NCI-H69 (cell line): Measurements from ENCODE around the gene KDM4B.

Experiments
- DNase-seq: peaks from one replicate; lab custom pipeline; 2025; lab: John Stamatoyannopoulos, UW

KDM4B gene

DNA sequence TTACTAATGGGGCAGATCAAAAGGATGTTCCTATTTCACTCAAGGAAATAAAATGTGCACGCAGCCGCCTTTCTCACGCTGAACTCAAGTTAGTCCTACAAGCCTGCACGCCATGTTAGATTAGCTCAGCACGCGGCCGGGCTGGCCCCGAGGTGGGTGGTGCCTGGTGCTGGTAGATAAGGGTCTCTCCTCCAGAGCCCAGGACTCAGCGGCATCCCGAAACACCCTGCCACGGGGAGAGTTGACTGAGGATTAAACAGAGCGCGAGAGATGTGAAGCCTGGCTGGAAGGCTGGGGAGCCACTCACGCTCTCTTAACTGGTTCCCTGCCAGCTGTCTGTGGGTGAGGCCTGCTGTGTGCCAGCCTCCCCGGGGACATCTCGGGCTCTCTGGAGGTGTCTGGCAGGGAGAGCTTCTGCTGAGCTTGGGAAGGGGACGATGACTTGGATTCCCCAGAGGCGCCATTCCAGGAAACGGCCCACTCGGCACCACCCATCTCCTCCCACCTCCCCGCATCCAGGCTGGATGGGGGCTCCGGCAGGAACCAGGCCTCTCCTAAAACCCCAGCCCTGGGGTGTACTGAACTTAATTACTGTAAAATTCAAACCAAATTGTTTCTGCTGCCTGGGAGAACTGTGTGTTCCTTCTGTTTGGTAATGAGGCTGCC, 122.2 kb downstream of the KDM4B start:
- peak; percentile 80 for DNase-seq

- DNase-seq, result no peak
Observed at GRCh38 chr19:5091684-5092480, 123.0 kb downstream of the KDM4B start.

DNA sequence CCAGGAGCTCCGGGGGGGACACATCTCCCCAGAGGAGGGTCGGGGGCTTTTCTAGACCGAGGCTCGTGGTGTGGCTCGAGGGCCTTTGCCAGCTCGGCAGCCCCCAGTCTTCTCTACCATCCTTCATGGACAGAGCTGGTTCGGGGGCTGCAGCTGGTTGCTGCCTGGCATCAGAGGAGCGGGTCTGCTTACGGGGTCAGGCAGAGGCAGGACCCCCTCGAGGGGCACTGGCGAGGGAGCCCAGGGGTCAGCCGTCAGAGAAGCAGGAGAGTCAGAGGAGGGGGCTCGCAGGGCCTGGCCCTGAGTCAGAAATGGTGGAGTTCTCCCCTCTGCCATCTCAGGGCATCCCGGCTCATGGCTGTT, 123.5 kb downstream of the KDM4B start:
- DNase-seq, result no peak

DNA sequence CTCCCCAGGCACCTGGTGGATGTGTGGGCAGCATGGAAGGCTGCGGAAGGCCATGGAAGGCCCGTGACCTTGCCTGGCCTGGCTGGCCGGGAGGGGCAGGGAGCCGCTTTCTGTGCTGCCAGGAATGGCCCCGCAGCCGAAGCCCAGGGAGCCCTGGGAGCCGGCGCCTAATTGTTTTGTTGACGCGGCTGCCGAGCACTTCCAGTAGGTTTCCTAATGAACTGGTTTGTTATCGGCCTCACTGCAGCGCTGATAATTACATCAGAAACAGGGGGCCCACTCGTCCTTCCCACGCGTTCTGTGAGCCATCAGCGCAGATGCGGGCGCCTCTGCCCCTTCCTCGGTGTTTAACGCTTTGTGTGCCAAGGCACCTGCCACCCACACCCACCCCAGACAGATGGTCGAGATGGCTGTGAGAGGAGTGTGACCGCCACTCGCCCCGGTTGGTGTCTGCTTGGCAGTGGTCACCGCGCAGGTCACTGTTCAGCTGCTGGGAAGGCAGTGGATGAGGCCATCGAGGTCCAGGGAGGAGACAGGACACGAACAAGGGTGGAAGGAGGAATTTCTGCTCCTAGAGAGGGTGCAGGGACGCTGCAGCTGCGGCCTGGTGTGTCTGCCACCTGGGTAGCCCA, 124.5 kb downstream of the KDM4B start:
- peak; percentile 70 for DNase-seq

GRCh38 chr19:5093948-5094718, 125.2 kb downstream of the KDM4B start:
- DNase-seq, result peak; percentile 39

DNA sequence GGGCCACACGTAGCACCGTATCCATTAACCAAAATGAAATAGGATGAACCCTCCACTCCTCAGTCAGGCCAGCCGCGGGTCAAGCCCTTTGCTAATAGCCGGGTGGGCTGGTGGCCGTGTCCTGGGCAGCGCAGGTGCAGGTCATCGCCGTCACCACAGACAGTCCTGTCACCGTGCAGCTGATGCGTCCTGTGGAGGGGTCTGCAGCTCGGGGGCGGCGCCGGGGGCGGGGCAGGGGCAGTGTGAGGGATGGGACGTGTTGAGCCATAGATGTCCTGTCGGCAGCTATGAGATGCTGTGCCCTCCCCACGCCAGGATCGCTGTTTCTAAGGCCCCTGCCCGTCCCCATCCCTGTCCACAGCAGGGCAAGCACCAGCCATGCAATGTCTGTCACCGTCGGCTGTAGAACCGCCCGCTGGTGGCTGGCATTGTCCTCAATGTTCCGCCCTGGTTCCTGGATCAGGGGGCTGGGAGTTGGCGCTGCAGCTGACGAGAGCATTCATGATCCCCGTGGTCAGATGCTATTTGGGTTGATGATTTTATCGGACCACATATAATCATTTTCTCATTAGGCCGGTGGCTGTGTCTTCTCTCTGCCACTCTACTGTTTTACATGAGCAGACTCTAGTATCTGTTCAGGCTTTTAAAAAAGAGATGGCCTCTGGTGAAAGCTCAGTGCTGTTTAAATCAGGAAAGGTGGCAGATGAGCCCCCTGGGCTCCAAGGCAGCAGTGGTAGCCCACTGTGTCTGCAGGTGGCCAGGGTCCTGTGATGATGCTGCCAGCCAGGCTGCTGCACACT, 126.1 kb downstream of the KDM4B start:
- DNase-seq, result no peak

DNA sequence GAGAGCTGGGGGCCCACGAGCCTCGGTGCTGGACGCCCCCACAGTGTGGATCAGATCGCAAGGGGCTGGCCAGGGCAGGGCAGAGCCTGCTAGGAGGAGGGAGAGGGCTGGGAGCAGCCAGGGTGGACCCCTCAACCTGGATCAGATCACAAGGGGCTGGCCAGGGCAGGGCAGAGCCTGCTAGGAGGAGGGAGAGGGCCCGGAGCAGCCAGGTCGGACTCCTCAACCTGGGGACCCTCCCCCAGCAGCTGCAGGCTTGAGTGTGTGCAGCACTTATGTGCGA, 126.6 kb downstream of the KDM4B start:
- no peak for DNase-seq

DNA sequence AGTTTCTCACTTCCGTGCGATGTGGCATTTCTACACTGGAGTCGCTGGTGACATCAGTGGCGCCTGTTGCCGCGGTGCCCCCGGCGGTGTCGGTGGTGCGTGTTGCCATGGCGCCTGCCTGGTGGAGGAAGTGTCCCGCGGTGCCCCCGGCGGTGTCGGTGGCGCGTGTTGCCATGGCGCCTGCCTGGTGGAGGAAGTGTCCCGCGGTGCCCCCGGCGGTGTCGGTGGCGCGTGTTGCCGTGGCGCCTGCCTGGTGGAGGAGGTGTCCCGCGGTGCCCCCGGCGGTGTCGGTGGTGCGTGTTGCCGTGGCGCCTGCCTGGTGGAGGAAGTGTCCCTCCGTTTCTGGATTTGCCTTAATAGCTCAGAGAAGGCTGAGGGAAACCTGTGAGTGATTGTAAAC, 127.6 kb downstream of the KDM4B start:
- DNase-seq, result peak; percentile 94

- DNase-seq, result no peak
Observed at GRCh38 chr19:5097331-5097930, 128.5 kb downstream of the KDM4B start.

- DNase-seq, result no peak
Observed at GRCh38 chr19:5097959-5098623, 129.2 kb downstream of the KDM4B start.

DNA sequence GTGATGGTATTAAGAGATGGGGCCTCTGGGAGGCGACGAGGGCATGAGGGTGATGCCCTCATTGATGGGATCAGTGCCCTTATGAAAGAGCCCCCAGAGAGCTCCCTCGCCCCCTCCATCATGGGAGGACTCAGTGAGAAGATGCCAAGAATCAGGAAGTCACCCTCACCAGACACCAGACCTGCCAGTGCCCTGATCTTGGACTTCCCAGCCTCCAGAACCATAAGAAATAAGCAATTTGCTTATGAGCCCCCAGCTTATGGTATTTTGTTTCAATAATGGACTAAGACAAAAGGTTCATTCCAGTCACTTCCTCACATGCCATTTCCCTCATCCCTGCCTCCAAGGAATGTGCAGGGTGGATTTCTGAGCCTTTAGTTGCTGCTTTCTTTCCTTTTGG, 129.7 kb downstream of the KDM4B start:
- no peak for DNase-seq

GRCh38 chr19:5099701-5100221, 130.8 kb downstream of the KDM4B start:
- DNase-seq, result peak; percentile 6

DNA sequence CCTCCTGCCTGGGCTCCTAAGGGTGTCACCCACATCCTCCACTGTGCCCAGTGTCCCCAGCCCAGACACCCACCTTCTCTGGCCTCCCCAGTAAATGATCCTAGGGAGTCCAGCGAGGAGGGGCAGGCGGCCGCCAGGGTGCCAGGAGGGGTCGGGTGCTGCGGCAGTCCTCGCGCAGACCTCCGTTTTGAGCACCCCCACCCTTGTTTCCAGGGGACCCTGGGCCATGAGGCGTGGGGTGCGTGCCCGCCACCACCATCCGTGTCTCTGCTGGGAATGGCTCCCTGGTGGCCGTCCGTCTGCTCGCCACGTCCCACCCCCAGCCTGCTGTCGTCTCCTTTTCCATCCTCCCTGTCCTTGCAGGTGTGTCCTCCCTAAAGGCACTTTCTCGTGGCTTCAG, 133.0 kb downstream of the KDM4B start:
- no peak for DNase-seq

- DNase-seq, result no peak
Observed at GRCh38 chr19:5102520-5102919, 133.6 kb downstream of the KDM4B start.

DNA sequence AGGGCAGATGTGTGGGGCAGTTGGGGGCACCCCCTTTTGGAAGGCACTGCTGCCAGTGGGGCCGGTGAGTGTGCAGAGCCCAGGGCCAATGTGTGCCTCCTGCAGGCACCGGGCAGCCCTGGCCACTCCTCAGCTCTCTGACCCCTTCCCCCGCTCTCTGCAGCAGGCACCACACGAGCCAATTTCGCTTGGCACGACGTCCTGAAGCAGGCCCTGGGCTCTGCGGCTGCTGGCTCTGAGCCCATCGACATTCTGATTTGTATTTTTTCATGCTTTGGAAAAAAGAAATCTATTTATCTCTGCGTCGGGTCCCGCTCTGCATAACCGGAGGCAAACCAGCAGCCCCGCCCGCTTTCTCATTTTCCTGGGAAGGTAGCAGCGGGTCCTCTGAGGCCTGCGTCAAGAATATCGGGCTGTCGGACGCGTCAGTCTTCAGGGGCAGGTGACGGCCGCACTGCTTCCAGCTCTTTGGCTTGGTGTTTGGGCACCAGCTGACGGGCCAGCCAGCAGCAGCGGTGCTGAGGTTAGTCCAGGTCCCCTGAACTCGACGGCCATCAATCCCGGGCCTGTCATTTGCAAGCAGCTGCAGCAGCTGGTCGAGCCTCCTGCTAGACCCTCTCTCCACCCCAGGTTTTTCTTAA, 134.3 kb downstream of the KDM4B start:
- no peak for DNase-seq

GRCh38 chr19:5103812-5104410, 135.0 kb downstream of the KDM4B start:
- no peak for DNase-seq

DNA sequence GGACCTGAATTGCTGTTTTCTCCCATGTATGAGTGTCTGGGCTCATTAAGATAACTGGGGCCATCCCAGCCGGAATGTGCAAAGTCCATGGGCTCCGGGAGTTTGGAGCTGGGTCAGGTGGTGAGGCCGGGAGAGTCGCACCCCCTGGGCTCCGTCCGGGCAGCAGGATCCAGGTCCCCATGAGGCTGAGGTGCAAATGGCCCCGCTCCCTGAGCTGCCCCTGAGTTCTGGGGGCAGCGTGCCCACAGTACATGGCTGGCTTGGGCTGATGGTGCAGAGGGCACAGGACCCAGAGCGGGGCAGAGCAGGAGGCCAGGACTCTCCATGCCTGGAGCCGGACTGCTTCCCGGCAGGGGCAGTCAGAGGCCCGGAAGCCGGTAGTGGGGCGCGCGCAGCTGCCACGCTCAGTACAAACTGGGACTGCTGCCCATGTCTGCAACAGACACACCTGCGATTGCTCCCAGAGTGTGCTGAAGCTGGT, 136.0 kb downstream of the KDM4B start:
- DNase-seq, result no peak

- no peak for DNase-seq
Observed at GRCh38 chr19:5106191-5106726, 137.3 kb downstream of the KDM4B start.

GRCh38 chr19:5106971-5107370, 138.1 kb downstream of the KDM4B start:
- DNase-seq, result no peak
